Measurements from ENCODE around the gene PCYOX1L.

The PCYOX1L gene

GRCh38 chr5:149338364-149338763 is 19.5 kb upstream of the PCYOX1L start:
- peak; percentile 12 for DNase-seq

- no peak for DNase-seq
Measured at GRCh38 chr5:149340920-149341319, 16.9 kb upstream of the PCYOX1L start.

GRCh38 chr5:149341876-149342275 is 16.0 kb upstream of the PCYOX1L start:
- peak; percentile 22 for DNase-seq

- no peak for DNase-seq
Measured at GRCh38 chr5:149344151-149344550, 13.7 kb upstream of the PCYOX1L start.

- peak; percentile 98 for DNase-seq
Measured at GRCh38 chr5:149345147-149345891, 12.5 kb upstream of the PCYOX1L start, which contains the start of gene GRPEL2. Gene GRPEL2, plus strand, starts transcription at chr5:149345499. Its CDS starts 41 bp downstream, at chr5:149345540.

GRCh38 chr5:149345892-149346222 is 12.0 kb upstream of the PCYOX1L start:
- DNase-seq, result no peak

GRCh38 chr5:149348518-149348917 is 9.3 kb upstream of the PCYOX1L start:
- no peak for DNase-seq

GRCh38 chr5:149349382-149349781 is 8.5 kb upstream of the PCYOX1L start:
- DNase-seq, result no peak

- no peak for DNase-seq
Measured at GRCh38 chr5:149352169-149352568, 5.7 kb upstream of the PCYOX1L start.

GRCh38 chr5:149353911-149354310 is 3.9 kb upstream of the PCYOX1L start:
- DNase-seq, result no peak

- no peak for DNase-seq
Measured at GRCh38 chr5:149355688-149356087, 2.2 kb upstream of the PCYOX1L start.

- no peak for DNase-seq
Measured at GRCh38 chr5:149356391-149356790, 1.5 kb upstream of the PCYOX1L start.

GRCh38 chr5:149358294-149358651 is 427 bp downstream of the PCYOX1L start:
- peak; percentile 67 for DNase-seq

GRCh38 chr5:149358868-149359495 is 1.1 kb downstream of the PCYOX1L start:
- DNase-seq, result no peak

- DNase-seq, result no peak
Measured at GRCh38 chr5:149360272-149360671, 2.4 kb downstream of the PCYOX1L start.

- DNase-seq, result no peak
Measured at GRCh38 chr5:149362541-149362940, 4.7 kb downstream of the PCYOX1L start.

- DNase-seq, result no peak
Measured at GRCh38 chr5:149363358-149363757, 5.5 kb downstream of the PCYOX1L start.

GRCh38 chr5:149363936-149364335 is 6.1 kb downstream of the PCYOX1L start:
- DNase-seq, result no peak

- DNase-seq, result no peak
Measured at GRCh38 chr5:149364719-149365118, 6.9 kb downstream of the PCYOX1L start.

- no peak for DNase-seq
Measured at GRCh38 chr5:149365418-149365817, 7.6 kb downstream of the PCYOX1L start.

GRCh38 chr5:149366169-149366729 is 8.4 kb downstream of the PCYOX1L start:
- no peak for DNase-seq

- peak; percentile 86 for DNase-seq
Measured at GRCh38 chr5:149367249-149367971, 9.6 kb downstream of the PCYOX1L start.

GRCh38 chr5:149367972-149368645 is 10.3 kb downstream of the PCYOX1L start:
- DNase-seq, result no peak
